H9 (cell line): ENCODE results near the gene ACBD6. TPM values are rescaled to one million over a fixed set of nuclear protein-coding genes. Genes with fewer than 3 reads are reported as not detected.

Source experiments
- DNase-seq: peaks from one replicate; pipeline ENCODE4 v3.0.0-alpha.2; 2017
- H2AFZ ChIP-seq: one replicate; pipeline ENCODE4 v1.6.1; 2013; ENCODE audit warnings: mild to moderate bottlenecking, low read length, control low read depth, moderate library complexity
- H2AK5ac ChIP-seq: 2 replicates; pipeline ENCODE4 v1.6.1; 2013; ENCODE audit warnings: low read length, control low read depth, mixed read lengths; ENCODE audit not compliant: insufficient read length
- H2BK120ac ChIP-seq: one replicate; pipeline ENCODE4 v1.6.1; 2013; ENCODE audit warnings: low read depth, mild to moderate bottlenecking, low read length, control low read depth, inconsistent platforms; ENCODE audit not compliant: poor library complexity, severe bottlenecking
- H2BK12ac ChIP-seq: 2 replicates; pipeline ENCODE4 v1.6.1; 2013; ENCODE audit warnings: low read length, control low read depth, mixed read lengths, low read depth; ENCODE audit not compliant: insufficient read length
- H2BK15ac ChIP-seq: 2 replicates; pipeline ENCODE4 v1.6.1; 2013; ENCODE audit warnings: low read depth, low read length, control low read depth
- H2BK20ac ChIP-seq: one replicate; pipeline ENCODE4 v1.6.1; 2013; ENCODE audit warnings: low read depth, mild to moderate bottlenecking, low read length, control low read depth, inconsistent platforms; ENCODE audit not compliant: poor library complexity, severe bottlenecking
- H2BK5ac ChIP-seq: 2 replicates; pipeline ENCODE4 v1.6.1; 2013; ENCODE audit warnings: low read length, control low read depth, mixed read lengths; ENCODE audit not compliant: insufficient read length
- H3K14ac ChIP-seq: 2 replicates; pipeline ENCODE4 v1.6.1; 2013; ENCODE audit warnings: low read length, control low read depth; ENCODE audit not compliant: insufficient read depth
- H3K18ac ChIP-seq: 2 replicates; pipeline ENCODE4 v1.6.1; 2013; ENCODE audit warnings: low read depth, mild to moderate bottlenecking, mixed read lengths, low read length, control low read depth; ENCODE audit not compliant: insufficient read length
- H3K23ac ChIP-seq: 2 replicates; pipeline ENCODE4 v1.6.1; 2013; ENCODE audit warnings: low read length, control low read depth, mixed read lengths, low read depth; ENCODE audit not compliant: insufficient read length
- H3K23me2 ChIP-seq: 2 replicates; pipeline ENCODE4 v1.6.1; 2013; ENCODE audit warnings: low read depth, mild to moderate bottlenecking, mixed read lengths, low read length, control low read depth; ENCODE audit not compliant: insufficient read length, poor library complexity, severe bottlenecking
- H3K27ac ChIP-seq: 2 replicates; pipeline ENCODE4 v1.5.1; 2013; ENCODE audit warnings: low read length, control low read depth, mixed read lengths, low read depth; ENCODE audit not compliant: insufficient read length
- H3K27me3 ChIP-seq: 2 replicates; pipeline ENCODE4 v1.6.1; 2013; ENCODE audit warnings: low read length, control low read depth, inconsistent platforms; ENCODE audit not compliant: insufficient read depth
- H3K4ac ChIP-seq: 2 replicates; pipeline ENCODE4 v1.6.1; 2013; ENCODE audit warnings: low read depth, mild to moderate bottlenecking, control low read depth, inconsistent platforms, low read length, moderate library complexity
- H3K4me1 ChIP-seq: 2 replicates; pipeline ENCODE4 v1.6.1; 2013; ENCODE audit warnings: low read length, control low read depth, inconsistent platforms; ENCODE audit not compliant: insufficient read depth
- H3K4me2 ChIP-seq: 2 replicates; pipeline ENCODE4 v1.6.1; 2013; ENCODE audit warnings: low read length, control low read depth, mixed read lengths; ENCODE audit not compliant: insufficient read length, insufficient read depth
- H3K56ac ChIP-seq: 2 replicates; pipeline ENCODE4 v1.6.1; 2013; ENCODE audit warnings: low read depth, mild to moderate bottlenecking, mixed read lengths, low read length, control low read depth; ENCODE audit not compliant: insufficient read length
- H3K79me1 ChIP-seq: 2 replicates; pipeline ENCODE4 v1.6.1; 2013; ENCODE audit warnings: low read depth, mild to moderate bottlenecking, moderate library complexity, low read length, control low read depth, inconsistent platforms; ENCODE audit not compliant: insufficient read depth, poor library complexity, severe bottlenecking
- H3K79me2 ChIP-seq: 2 replicates; pipeline ENCODE4 v1.6.1; 2013; ENCODE audit warnings: low read length, control low read depth, inconsistent platforms; ENCODE audit not compliant: insufficient read depth
- H3K9ac ChIP-seq: 2 replicates; pipeline ENCODE4 v1.6.1; 2013; ENCODE audit warnings: low read length, control low read depth, mixed read lengths; ENCODE audit not compliant: insufficient read length; ENCODE audit errors: extremely low read depth
- H3K9me3 ChIP-seq: one replicate; pipeline ENCODE4 v1.6.1; 2013; ENCODE audit warnings: low read depth, low read length, inconsistent platforms; ENCODE audit not compliant: control insufficient read depth
- H3T11ph ChIP-seq: one replicate; pipeline ENCODE4 v1.6.1; 2013; ENCODE audit warnings: mild to moderate bottlenecking, low read length, control low read depth, inconsistent platforms
- H4K20me1 ChIP-seq: one replicate; pipeline ENCODE4 v1.6.1; 2013; ENCODE audit not compliant: control insufficient read depth, insufficient read length, insufficient read depth
- H4K5ac ChIP-seq: 2 replicates; pipeline ENCODE4 v1.6.1; 2013; ENCODE audit warnings: low read depth, mild to moderate bottlenecking, mixed read lengths, low read length, control low read depth; ENCODE audit not compliant: insufficient read length
- H4K8ac ChIP-seq: replicated peaks from 2 replicates; pipeline ENCODE4 v1.6.1; 2013; ENCODE audit warnings: low read length, control low read depth, mixed read lengths, low read depth; ENCODE audit not compliant: insufficient read length
- H4K91ac ChIP-seq: 2 replicates; pipeline ENCODE4 v1.6.1; 2013; ENCODE audit warnings: low read depth, mild to moderate bottlenecking, moderate library complexity, mixed read lengths, low read length, control low read depth; ENCODE audit not compliant: insufficient read length
- H3K27ac Mint-ChIP-seq, 3 experiments: 2 replicates in 2 of 3; 3 replicates in 1 of 3; pipeline ENCODE4 v1.8.0; 2020 to 2021; ENCODE audit warnings: mixed read lengths in 3 of 3, mild to moderate bottlenecking in 1 of 3, moderate library complexity in 1 of 3
- H3K27me3 Mint-ChIP-seq: 2 replicates; pipeline ENCODE4 v1.8.0; 2021; ENCODE audit warnings: low read depth, mild to moderate bottlenecking, moderate library complexity, mixed read lengths
- H3K36me3 Mint-ChIP-seq, 3 experiments: 2 replicates in 2 of 3; 3 replicates in 1 of 3; pipeline ENCODE4 v1.8.0; 2020 to 2021; ENCODE audit warnings: low read depth in 3 of 3, mixed read lengths in 3 of 3; ENCODE audit not compliant: insufficient read depth in 1 of 3
- H3K4me1 Mint-ChIP-seq, 2 experiments: 2 replicates each; pipeline ENCODE4 v1.8.0; 2020; ENCODE audit warnings: mixed read lengths in 2 of 2
- H3K4me3 Mint-ChIP-seq, 2 experiments: 2 replicates in 1 of 2; 3 replicates in 1 of 2; pipeline ENCODE4 v1.8.0; 2020 to 2021; ENCODE audit warnings: mild to moderate bottlenecking in 2 of 2, mixed read lengths in 2 of 2, moderate library complexity in 1 of 2
- H3K9me3 Mint-ChIP-seq, 2 experiments: 2 replicates in 1 of 2; 3 replicates in 1 of 2; pipeline ENCODE4 v1.8.0; 2020; ENCODE audit warnings: mild to moderate bottlenecking in 2 of 2, mixed read lengths in 2 of 2, moderate library complexity in 1 of 2
- CTCF ChIP-seq: fragments of 200-600 bp; sonication (generic); conservative IDR thresholded peaks from 3 replicates; pipeline ENCODE4 v1.8.0; 2021; ENCODE audit warnings: antibody characterized with exemption, mild to moderate bottlenecking
- WGBS: extraction: QIAGEN DNeasy Blood & Tissue Kit; methylation state at CpG from one replicate; pipeline ENCODE4 v1.1.7; 2013; ENCODE audit warnings: missing lambda C conversion rate, low lambda C conversion rate, mixed read lengths; ENCODE audit not compliant: insufficient read length; ENCODE audit errors: extremely low coverage; 5-methylcytosine and 5-hydroxymethylcytosine counted together
- total RNA-seq: library from RNA; stranded (reverse); gene quantifications from 2 replicates; pipeline ENCODE4 v1.2.1, GENCODE V29; 2021

ACBD6 gene
- total RNA-seq, 1 experiment from 2014 or later: 51.4 TPM

- TF ChIP-seq CTCF: no peak
- Histone ChIP-seq H2AFZ (no peak overlapping the region), H3K4me2 (no peak overlapping the region), H3K23ac (no peak overlapping the region), H2BK5ac (no peak overlapping the region), H3K4ac (no peak overlapping the region), H2BK120ac (no peak overlapping the region), H3K23me2 (no peaks in the 10 kb centered on the region), H4K5ac (no peak overlapping the region), H3T11ph (no peak overlapping the region), H3K4me1 (0 out of 2 replicates have a peak, but pooled peaks cover 2% of the 10 kb centered on the region), H2BK12ac (no peak overlapping the region), H2BK20ac (no peak overlapping the region), H4K20me1 (no peaks in the 10 kb centered on the region), H2AK5ac (no peak overlapping the region), H3K27me3 (no peaks in the 10 kb centered on the region; the same call in 1 of the 2 replicates), H3K14ac (no peak overlapping the region), H3K79me1 (no peaks in the 10 kb centered on the region), H3K18ac (no peak overlapping the region), H4K91ac (no peak overlapping the region), H3K9ac (no peak overlapping the region), H3K27ac (no peak overlapping the region), H2BK15ac (no peak overlapping the region), H4K8ac (no peak overlapping the region), H3K79me2 (no peaks in the 10 kb centered on the region), H3K56ac (no peak overlapping the region), H3K9me3 (no peaks in the 10 kb centered on the region)
- no CpG with 5 or more reads among the region's 12 CpGs for WGBS
- peaks cover 19 to 39% of the 10 kb centered on the region in 2 experiments for H3K4me1 Mint-ChIP-seq
- no peak overlapping the region; a peak in 1 of 5 replicates for H3K4me3 Mint-ChIP-seq
- peaks cover 12% of the 10 kb centered on the region for H3K27me3 Mint-ChIP-seq
- no peaks in the 10 kb centered on the region for H3K9me3 Mint-ChIP-seq
- H3K27ac Mint-ChIP-seq: no peak overlapping the region
- DNase-seq: no peak
- H3K36me3 Mint-ChIP-seq: peaks cover 0 to 1% (median 0%) of the 10 kb centered on the region in 3 experiments; a peak in 3 of 7 replicates
These were observed 239.5 kb downstream of the ACBD6 start for GRCh38 chr1:180262628-180263488.
